CD4-positive, alpha-beta memory T cell (primary cell): ENCODE results near the gene ENGASE. TPM values are rescaled to one million over a fixed set of nuclear protein-coding genes. Genes with fewer than 3 reads are reported as not detected.

Experiments used
- CTCF ChIA-PET: fragments of 350-600 bp; sonication (Branson Sonifier 250); formaldehyde crosslinking; loops from one replicate; lab custom pipeline; 2021; ENCODE audit warnings: inconsistent platforms; ENCODE audit not compliant: partially characterized antibody; lab: Charles Lee
- POLR2A ChIA-PET: fragments of 350-600 bp; sonication (Branson Sonifier 250); formaldehyde crosslinking; loops from one replicate; lab custom pipeline; 2021; ENCODE audit not compliant: partially characterized antibody; lab: Charles Lee
- DNase-seq, 5 donors: peaks; one replicate each; pipeline versions ENCODE4 v3.0.0 to v3.0.0-alpha.2; 2020 to 2022; ENCODE audit warnings: mixed read lengths in 1 of 5
- H3K27ac ChIP-seq: one replicate; pipeline ENCODE4 v1.7.0; 2013; ENCODE audit warnings: low read depth, low read length
- H3K27me3 ChIP-seq: 2 replicates; pipeline ENCODE4 v1.7.0; 2013; ENCODE audit warnings: mild to moderate bottlenecking, low read length, moderate library complexity; ENCODE audit not compliant: insufficient read depth
- H3K36me3 ChIP-seq: 2 replicates; pipeline ENCODE4 v1.7.0; 2013; ENCODE audit warnings: mild to moderate bottlenecking, low read length, moderate library complexity; ENCODE audit not compliant: insufficient read depth
- H3K4me1 ChIP-seq: 2 replicates; pipeline ENCODE4 v1.7.0; 2013; ENCODE audit warnings: mild to moderate bottlenecking, low read length, moderate library complexity; ENCODE audit not compliant: insufficient read depth
- H3K4me3 ChIP-seq, 2 donors: one replicate each; pipeline ENCODE4 v1.7.0; 2013; ENCODE audit warnings: low read length in 2 of 2, mild to moderate bottlenecking in 1 of 2
- H3K9me3 ChIP-seq, 2 donors: one replicate each; pipeline ENCODE4 v1.7.0; 2013; ENCODE audit warnings: low read length in 2 of 2, control low read depth in 1 of 2; ENCODE audit not compliant: control insufficient read depth in 1 of 2
- H3K27ac Mint-ChIP-seq, 7 donors: one replicate each; pipeline ENCODE4 v1.8.0; 2020 to 2021; ENCODE audit warnings: mixed read lengths in 7 of 7, mild to moderate bottlenecking in 6 of 7, inconsistent platforms in 3 of 7, moderate library complexity in 3 of 7
- H3K27me3 Mint-ChIP-seq, 2 donors: one replicate each; pipeline ENCODE4 v1.8.0; 2020 to 2021; ENCODE audit warnings: mixed read lengths in 2 of 2
- H3K36me3 Mint-ChIP-seq, 2 donors: one replicate each; pipeline ENCODE4 v1.8.0; 2020 to 2021; ENCODE audit warnings: mixed read lengths in 2 of 2, inconsistent platforms in 1 of 2, mild to moderate bottlenecking in 1 of 2
- H3K4me1 Mint-ChIP-seq, 4 donors: one replicate each; pipeline ENCODE4 v1.8.0; 2020 to 2021; ENCODE audit warnings: mixed read lengths in 4 of 4, mild to moderate bottlenecking in 1 of 4
- H3K4me3 Mint-ChIP-seq, 8 donors: one replicate each; pipeline ENCODE4 v1.8.0; 2020 to 2021; ENCODE audit warnings: mixed read lengths in 8 of 8, mild to moderate bottlenecking in 7 of 8, moderate library complexity in 6 of 8, inconsistent platforms in 3 of 8
- H3K9me3 Mint-ChIP-seq, 8 donors: one replicate each; pipeline ENCODE4 v1.8.0; 2020 to 2021; ENCODE audit warnings: mixed read lengths in 8 of 8, mild to moderate bottlenecking in 5 of 8, inconsistent platforms in 3 of 8, moderate library complexity in 1 of 8
- intact Hi-C: fragments of 100-400 bp; cut with micrococcal nuclease; formaldehyde crosslinking; loops from one replicate; pipeline ENCODE4 v1.15.1; 2023
- polyA plus RNA-seq, 2 donors: library from polyadenylated mRNA; unstranded; fragments of 300-500 nt; fragmentation: Illumina TruSeq; gene quantifications; one replicate each; pipeline ENCODE4 v1.2.3, GENCODE V29; 2021
- total RNA-seq, 2 experiments: library from RNA; stranded (reverse); gene quantifications; one replicate each; pipeline ENCODE4 v1.2.3, GENCODE V29; 2021

ENGASE gene
- total and polyA plus RNA-seq, 4 experiments from 2014 or later = 2.7 to 150 (median 75.8) TPM

DNA sequence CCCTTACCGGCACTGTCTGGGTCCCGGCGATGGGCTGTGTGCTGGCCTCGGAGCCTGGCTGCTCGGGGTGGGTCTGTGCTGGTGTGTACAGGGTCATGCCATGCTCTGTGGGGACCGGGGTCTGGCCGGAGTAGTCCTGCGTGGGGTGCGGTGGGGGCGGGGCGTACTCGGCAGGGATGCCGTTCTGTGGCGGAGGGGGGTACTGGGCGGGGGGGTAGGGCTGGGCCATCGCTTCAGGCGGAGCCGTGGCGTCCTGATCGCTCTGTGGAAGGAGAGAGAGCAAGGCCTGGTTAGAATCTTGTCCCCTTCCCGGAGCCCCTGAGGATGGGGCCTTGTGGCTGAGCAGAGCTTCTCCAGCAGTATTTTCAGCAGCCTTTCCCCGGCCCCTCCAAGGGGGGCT, 40.9 kb downstream of the ENGASE start:
- CTCF ChIA-PET = no interaction called here

DNA sequence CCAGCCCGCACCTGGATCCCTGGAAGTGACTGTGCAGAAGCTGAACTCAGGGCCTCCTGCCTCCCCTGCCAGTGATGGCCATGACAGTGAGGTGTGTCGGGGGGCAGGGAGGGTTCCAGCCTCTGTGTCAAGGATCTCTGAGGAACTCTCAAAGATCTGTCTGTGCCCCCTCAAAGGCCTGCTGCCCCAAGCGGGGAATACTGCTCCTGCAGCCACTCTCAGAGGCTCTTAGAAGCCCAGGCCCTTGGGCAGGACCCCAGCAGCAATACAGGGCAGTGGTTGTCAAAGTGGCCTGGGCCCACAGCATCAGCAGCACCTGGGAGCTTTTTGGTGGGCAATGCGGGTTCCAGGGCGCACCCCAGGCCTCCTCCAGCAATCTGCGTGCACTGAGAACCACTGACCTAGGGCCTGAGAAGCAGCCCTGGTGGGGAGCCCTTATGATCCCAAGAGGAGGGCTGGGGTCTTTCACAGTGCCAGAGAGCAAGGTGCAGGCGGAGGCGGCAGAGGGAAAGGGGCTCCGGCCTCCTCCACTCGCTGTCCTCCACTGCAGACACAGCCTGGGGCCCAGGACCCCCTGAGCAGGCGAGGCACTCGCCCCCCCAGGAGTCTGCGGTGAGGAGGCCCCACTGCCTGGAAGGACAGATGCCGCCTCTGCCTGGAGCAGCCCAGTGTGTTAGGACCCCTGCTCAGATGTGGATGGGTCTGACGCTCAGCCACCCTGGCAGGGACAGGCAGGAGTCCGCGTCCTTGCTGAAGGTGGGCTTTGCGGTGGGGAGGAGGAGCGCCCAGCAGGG, 42.1 kb downstream of the ENGASE start:
- H3K4me3 Mint-ChIP-seq = no peak overlapping the region
- H3K4me3 ChIP-seq = no peak overlapping the region
- H3K36me3 ChIP-seq = no peaks in the 10 kb centered on the region
- no peaks in the 10 kb centered on the region for H3K9me3 ChIP-seq
- POLR2A ChIA-PET = no interaction called here
- H3K9me3 Mint-ChIP-seq = no peaks in the 10 kb centered on the region
- intact Hi-C loops = no loop called here
- H3K36me3 Mint-ChIP-seq = no peaks in the 10 kb centered on the region
- H3K27me3 Mint-ChIP-seq = peaks cover 4 to 6% of the 10 kb centered on the region in 2 donors
- no peaks in the 10 kb centered on the region for H3K4me1 Mint-ChIP-seq
- H3K27me3 ChIP-seq = no peaks in the 10 kb centered on the region
- H3K27ac Mint-ChIP-seq = no peak overlapping the region
- CTCF ChIA-PET = no interaction called here
- DNase-seq = no peak
- H3K27ac ChIP-seq = no peak overlapping the region
- no peaks in the 10 kb centered on the region for H3K4me1 ChIP-seq

More for the DNA sequence above, 40.9 kb downstream of the ENGASE start:
- Mint-ChIP-seq H3K4me1 (no peaks in the 10 kb centered on the region), H3K4me3 (no peak overlapping the region), H3K36me3 (no peaks in the 10 kb centered on the region), H3K9me3 (no peaks in the 10 kb centered on the region), H3K27me3 (peaks cover 6 to 8% of the 10 kb centered on the region in 2 donors), H3K27ac (no peak overlapping the region)
- intact Hi-C loops = no loop called here
- Histone ChIP-seq H3K4me1 (no peaks in the 10 kb centered on the region), H3K4me3 (no peak overlapping the region), H3K27me3 (no peaks in the 10 kb centered on the region), H3K27ac (no peak overlapping the region), H3K36me3 (no peaks in the 10 kb centered on the region), H3K9me3 (no peaks in the 10 kb centered on the region)
- POLR2A ChIA-PET = no interaction called here
- DNase-seq = no peak

DNA sequence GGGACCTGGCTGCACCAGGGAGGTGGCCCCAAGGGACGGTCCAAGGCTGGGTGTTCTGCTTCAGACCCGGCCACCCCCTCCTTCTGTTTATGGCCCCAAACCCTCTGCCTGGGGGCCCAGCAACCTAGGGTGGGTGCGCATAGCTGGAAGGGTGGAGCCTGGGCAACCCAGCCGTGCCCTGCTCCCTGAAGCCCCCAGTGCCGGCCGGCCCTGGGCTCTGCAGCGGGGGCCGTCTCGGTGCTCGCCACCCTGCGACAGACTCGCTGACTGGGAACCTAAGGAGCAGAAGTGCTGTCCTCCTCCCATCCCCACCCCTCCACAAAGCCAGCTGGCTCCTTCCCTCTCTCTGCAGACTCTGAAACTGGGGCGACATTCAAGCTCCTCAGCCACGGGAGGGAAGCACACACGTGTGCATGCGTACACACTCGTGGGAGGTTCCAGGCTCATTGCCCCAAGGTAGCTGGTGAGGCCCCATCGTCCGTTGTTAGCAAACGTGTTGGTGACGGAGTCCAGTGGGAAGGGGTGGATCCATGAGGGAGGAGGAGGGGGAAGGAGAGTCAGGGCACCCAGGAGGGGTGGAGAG, 43.4 kb downstream of the ENGASE start:
- ChIA-PET POLR2A (no interaction called here), CTCF (no interaction called here)
- H3K36me3 ChIP-seq = no peaks in the 10 kb centered on the region
- H3K4me1 ChIP-seq = no peaks in the 10 kb centered on the region
- H3K4me3 ChIP-seq = no peak overlapping the region
- Mint-ChIP-seq H3K4me3 (no peak overlapping the region), H3K9me3 (no peaks in the 10 kb centered on the region), H3K36me3 (no peaks in the 10 kb centered on the region), H3K4me1 (no peaks in the 10 kb centered on the region), H3K27ac (no peak overlapping the region), H3K27me3 (peaks cover 4 to 6% of the 10 kb centered on the region in 2 donors)
- no peak for DNase-seq
- intact Hi-C loops = no loop called here
- H3K9me3 ChIP-seq = no peaks in the 10 kb centered on the region
- H3K27ac ChIP-seq = no peak overlapping the region
- H3K27me3 ChIP-seq = no peaks in the 10 kb centered on the region

- Mint-ChIP-seq H3K9me3 (no peaks in the 10 kb centered on the region), H3K27ac (no peak overlapping the region), H3K4me1 (no peaks in the 10 kb centered on the region), H3K4me3 (no peak overlapping the region), H3K27me3 (peaks cover 5 to 6% of the 10 kb centered on the region in 2 donors), H3K36me3 (no peaks in the 10 kb centered on the region)
- no peak for DNase-seq
- H3K4me1 ChIP-seq = no peaks in the 10 kb centered on the region
- H3K27ac ChIP-seq = no peak overlapping the region
- no peaks in the 10 kb centered on the region for H3K27me3 ChIP-seq
- no peak overlapping the region for H3K4me3 ChIP-seq
- CTCF ChIA-PET = no interaction called here
- intact Hi-C loops = no loop called here
- POLR2A ChIA-PET = no interaction called here
- no peaks in the 10 kb centered on the region for H3K9me3 ChIP-seq
- H3K36me3 ChIP-seq = no peaks in the 10 kb centered on the region
Measured at GRCh38 chr17:79118924-79119323, 44.3 kb downstream of the ENGASE start.

GRCh38 chr17:79120259-79120658, 45.6 kb downstream of the ENGASE start:
- no peak overlapping the region for H3K4me3 Mint-ChIP-seq
- Histone ChIP-seq H3K4me1 (no peaks in the 10 kb centered on the region), H3K36me3 (no peaks in the 10 kb centered on the region), H3K27ac (no peak overlapping the region), H3K9me3 (no peaks in the 10 kb centered on the region), H3K4me3 (no peak overlapping the region), H3K27me3 (no peaks in the 10 kb centered on the region)
- no peaks in the 10 kb centered on the region for H3K9me3 Mint-ChIP-seq
- intact Hi-C loops = no loop called here
- no peak for DNase-seq
- H3K27me3 Mint-ChIP-seq = peaks cover 4 to 7% of the 10 kb centered on the region in 2 donors
- ChIA-PET POLR2A (no interaction called here), CTCF (no interaction called here)
- no peaks in the 10 kb centered on the region for H3K4me1 Mint-ChIP-seq
- H3K36me3 Mint-ChIP-seq = no peaks in the 10 kb centered on the region
- no peak overlapping the region for H3K27ac Mint-ChIP-seq

GRCh38 chr17:79123988-79124387, 49.4 kb downstream of the ENGASE start:
- H3K36me3 Mint-ChIP-seq = no peaks in the 10 kb centered on the region
- no peak overlapping the region for H3K27ac ChIP-seq
- H3K27me3 Mint-ChIP-seq = peaks cover 3 to 15% of the 10 kb centered on the region in 2 donors
- H3K27me3 ChIP-seq = no peaks in the 10 kb centered on the region
- no peaks in the 10 kb centered on the region for H3K4me1 ChIP-seq
- no peaks in the 10 kb centered on the region for H3K9me3 ChIP-seq
- ChIA-PET CTCF (no interaction called here), POLR2A (no interaction called here)
- H3K9me3 Mint-ChIP-seq = no peaks in the 10 kb centered on the region
- H3K4me3 Mint-ChIP-seq = no peak overlapping the region
- no peak overlapping the region for H3K27ac Mint-ChIP-seq
- no peaks in the 10 kb centered on the region for H3K36me3 ChIP-seq
- no peak overlapping the region for H3K4me3 ChIP-seq
- no peaks in the 10 kb centered on the region for H3K4me1 Mint-ChIP-seq
- no peak for DNase-seq
- intact Hi-C loops = no loop called here

- Histone ChIP-seq H3K4me3 (no peak overlapping the region), H3K27ac (no peak overlapping the region), H3K9me3 (no peaks in the 10 kb centered on the region), H3K4me1 (no peaks in the 10 kb centered on the region), H3K27me3 (no peaks in the 10 kb centered on the region), H3K36me3 (no peaks in the 10 kb centered on the region)
- Mint-ChIP-seq H3K9me3 (no peaks in the 10 kb centered on the region), H3K27ac (no peak overlapping the region), H3K4me1 (no peaks in the 10 kb centered on the region), H3K27me3 (peaks cover 4 to 13% of the 10 kb centered on the region in 2 donors), H3K36me3 (no peaks in the 10 kb centered on the region), H3K4me3 (no peak overlapping the region)
- intact Hi-C loops = no loop called here
- DNase-seq = no peak
- CTCF ChIA-PET = no interaction called here
- POLR2A ChIA-PET = no interaction called here
Measured at GRCh38 chr17:79124513-79125209, 50.0 kb downstream of the ENGASE start.
